HEK293T (cell line): ENCODE data around the gene ACSM5.

ENCODE experiments used
- CTCF ChIA-PET: fragments of 350-600 bp; formaldehyde crosslinking; extraction: SDS; loops from one replicate; lab custom pipeline; 2021; ENCODE audit warnings: antibody characterized with exemption, inconsistent platforms; lab: Yijun Ruan, JAX
- POLR2A ChIA-PET: fragments of 350-600 bp; formaldehyde crosslinking; extraction: SDS; loops from one replicate; lab custom pipeline; 2020; ENCODE audit warnings: antibody characterized with exemption, inconsistent platforms; lab: Yijun Ruan, JAX
- DNase-seq: peaks from one replicate; pipeline ENCODE4 v3.0.0; 2012; ENCODE audit warnings: mixed read lengths; ENCODE audit errors: extremely low spot score
- ARNT ChIP-seq: fragments of 450-650 bp; IDR thresholded peaks from 2 replicates; pipeline ENCODE4 v1.6.1; 2017; ENCODE audit warnings: mild to moderate bottlenecking
- BHLHE40 ChIP-seq: fragments of 450-650 bp; IDR thresholded peaks from 2 replicates; pipeline ENCODE4 v1.6.1; 2016; ENCODE audit warnings: mild to moderate bottlenecking, moderate library complexity, borderline replicate concordance
- CTBP1 ChIP-seq: fragments of 450-650 bp; IDR thresholded peaks from 2 replicates; pipeline ENCODE4 v1.6.1; 2016; ENCODE audit warnings: borderline replicate concordance
- ELF4 ChIP-seq: fragments of 450-650 bp; IDR thresholded peaks from 2 replicates; pipeline ENCODE4 v1.6.1; 2017; ENCODE audit warnings: antibody characterized with exemption
- FOXA1 ChIP-seq: fragments of 450-650 bp; IDR thresholded peaks from 2 replicates; pipeline ENCODE4 v1.6.1; 2016; ENCODE audit warnings: mild to moderate bottlenecking
- FOXK2 ChIP-seq: fragments of 450-650 bp; IDR thresholded peaks from 2 replicates; pipeline ENCODE4 v1.6.1; 2016; ENCODE audit warnings: mild to moderate bottlenecking
- FOXM1 ChIP-seq: fragments of 450-650 bp; IDR thresholded peaks from 2 replicates; pipeline ENCODE4 v1.6.1; 2017; ENCODE audit warnings: mild to moderate bottlenecking, borderline replicate concordance
- HDGF ChIP-seq: fragments of 450-650 bp; IDR thresholded peaks from 2 replicates; pipeline ENCODE4 v1.6.1; 2017; ENCODE audit warnings: antibody characterized with exemption, borderline replicate concordance
- L3MBTL2 ChIP-seq: fragments of 450-650 bp; conservative IDR thresholded peaks from 2 replicates; pipeline ENCODE4 v1.6.1; 2016; ENCODE audit warnings: mild to moderate bottlenecking
- LEF1 ChIP-seq: fragments of 450-650 bp; IDR thresholded peaks from 2 replicates; pipeline ENCODE4 v1.6.1; 2017; ENCODE audit warnings: mild to moderate bottlenecking, borderline replicate concordance
- NFRKB ChIP-seq: fragments of 450-650 bp; IDR thresholded peaks from 2 replicates; pipeline ENCODE4 v1.6.1; 2016; ENCODE audit warnings: mild to moderate bottlenecking, moderate library complexity
- SP1 ChIP-seq: fragments of 450-650 bp; IDR thresholded peaks from 2 replicates; pipeline ENCODE4 v1.6.1; 2017
- SUZ12 ChIP-seq: fragments of 450-650 bp; IDR thresholded peaks from 2 replicates; pipeline ENCODE4 v1.6.1; 2016; ENCODE audit warnings: mild to moderate bottlenecking
- TARDBP ChIP-seq: fragments of 450-650 bp; IDR thresholded peaks from 2 replicates; pipeline ENCODE4 v1.6.1; 2016
- ZNF384 ChIP-seq: fragments of 450-650 bp; IDR thresholded peaks from 2 replicates; pipeline ENCODE4 v1.6.1; 2016
- TF ChIP-seq, protein P1 (sequence below): fragments of 450-650 bp; IDR thresholded peaks from 2 replicates; pipeline ENCODE4 v1.6.1; 2016

The ACSM5 gene, protein sequence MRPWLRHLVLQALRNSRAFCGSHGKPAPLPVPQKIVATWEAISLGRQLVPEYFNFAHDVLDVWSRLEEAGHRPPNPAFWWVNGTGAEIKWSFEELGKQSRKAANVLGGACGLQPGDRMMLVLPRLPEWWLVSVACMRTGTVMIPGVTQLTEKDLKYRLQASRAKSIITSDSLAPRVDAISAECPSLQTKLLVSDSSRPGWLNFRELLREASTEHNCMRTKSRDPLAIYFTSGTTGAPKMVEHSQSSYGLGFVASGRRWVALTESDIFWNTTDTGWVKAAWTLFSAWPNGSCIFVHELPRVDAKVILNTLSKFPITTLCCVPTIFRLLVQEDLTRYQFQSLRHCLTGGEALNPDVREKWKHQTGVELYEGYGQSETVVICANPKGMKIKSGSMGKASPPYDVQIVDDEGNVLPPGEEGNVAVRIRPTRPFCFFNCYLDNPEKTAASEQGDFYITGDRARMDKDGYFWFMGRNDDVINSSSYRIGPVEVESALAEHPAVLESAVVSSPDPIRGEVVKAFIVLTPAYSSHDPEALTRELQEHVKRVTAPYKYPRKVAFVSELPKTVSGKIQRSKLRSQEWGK

DNA sequence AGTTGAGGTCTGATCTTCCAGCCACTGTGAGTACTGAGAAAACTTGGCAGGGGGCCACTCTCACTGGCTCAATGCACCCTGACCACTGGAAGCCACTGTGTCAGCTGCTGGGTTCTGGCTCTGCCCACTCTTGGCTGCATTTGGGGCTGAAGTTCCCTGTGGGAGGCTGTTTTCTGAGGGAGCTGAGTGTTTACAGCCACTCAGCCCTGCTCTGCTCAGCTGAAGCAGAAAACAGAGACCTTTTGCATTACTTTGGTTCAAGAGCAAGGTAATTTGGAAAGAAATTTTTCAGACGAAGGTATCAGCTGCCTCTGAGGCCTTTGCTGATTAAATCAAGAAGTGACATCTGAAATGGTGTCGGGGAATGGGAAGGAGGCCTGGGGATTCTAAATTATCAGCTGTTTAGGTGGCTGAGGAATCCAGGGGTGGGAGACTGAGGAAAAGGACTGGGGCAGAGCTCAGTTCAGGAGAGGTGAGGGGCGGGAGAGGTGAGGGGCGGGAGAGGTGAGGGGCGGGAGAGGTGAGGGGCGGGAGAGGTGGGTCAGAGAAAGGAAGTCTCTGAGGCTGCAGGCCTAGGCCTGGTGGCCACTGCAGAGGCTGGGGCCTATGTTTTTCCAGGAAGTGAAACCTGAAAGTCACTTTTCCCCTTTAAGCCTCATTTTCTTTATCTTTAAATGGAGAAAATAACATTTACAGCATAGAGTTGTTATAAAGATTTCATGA, at the start of gene ACSM5:
TSS of gene ACSM5 (plus strand) at position 137 of the 723 bp plus-strand sequence. CDS start 1,951 bp downstream, outside the sequence.
- ChIA-PET CTCF (no interaction called here), POLR2A (no interaction called here)
- DNase-seq, result no peak
- TF ChIP-seq FOXK2 (no peak), LEF1 (no peak), FOXM1 (no peak), FOXA1 (no peak), NFRKB (no peak), HDGF (no peak), ARNT (no peak), L3MBTL2 (no peak), ZNF384 (no peak), SP1 (no peak)

GRCh38 chr16:20359997-20360396, 49.3 kb upstream of the ACSM5 start:
- peak; percentile 32 for DNase-seq
- ChIA-PET CTCF (interaction anchor here (1.2 to 1.6 kb wide), 2 partner anchors 26 to 453 kb away, joined by 5 to 7 read pairs; no protein-coding TSS in a partner anchor), POLR2A (interaction anchor here (1.3 kb wide), 1 partner anchor 26 kb away, joined by 3 read pairs; no protein-coding TSS in a partner anchor)
- TF ChIP-seq, protein P1, sequence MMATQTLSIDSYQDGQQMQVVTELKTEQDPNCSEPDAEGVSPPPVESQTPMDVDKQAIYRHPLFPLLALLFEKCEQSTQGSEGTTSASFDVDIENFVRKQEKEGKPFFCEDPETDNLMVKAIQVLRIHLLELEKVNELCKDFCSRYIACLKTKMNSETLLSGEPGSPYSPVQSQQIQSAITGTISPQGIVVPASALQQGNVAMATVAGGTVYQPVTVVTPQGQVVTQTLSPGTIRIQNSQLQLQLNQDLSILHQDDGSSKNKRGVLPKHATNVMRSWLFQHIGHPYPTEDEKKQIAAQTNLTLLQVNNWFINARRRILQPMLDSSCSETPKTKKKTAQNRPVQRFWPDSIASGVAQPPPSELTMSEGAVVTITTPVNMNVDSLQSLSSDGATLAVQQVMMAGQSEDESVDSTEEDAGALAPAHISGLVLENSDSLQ, result no peak
- no peak for TF ChIP-seq SUZ12
- TF ChIP-seq TARDBP, result no peak
- no peak for TF ChIP-seq ZNF384
- no peak for TF ChIP-seq ARNT
- no peak for TF ChIP-seq FOXK2
- no peak for TF ChIP-seq SP1
- TF ChIP-seq FOXM1, result no peak
- no peak for TF ChIP-seq L3MBTL2
- no peak for TF ChIP-seq LEF1
- no peak for TF ChIP-seq CTBP1
- TF ChIP-seq NFRKB, result no peak
- TF ChIP-seq BHLHE40, result no peak
- no peak for TF ChIP-seq FOXA1
- no peak for TF ChIP-seq ELF4
- TF ChIP-seq HDGF, result no peak

DNA sequence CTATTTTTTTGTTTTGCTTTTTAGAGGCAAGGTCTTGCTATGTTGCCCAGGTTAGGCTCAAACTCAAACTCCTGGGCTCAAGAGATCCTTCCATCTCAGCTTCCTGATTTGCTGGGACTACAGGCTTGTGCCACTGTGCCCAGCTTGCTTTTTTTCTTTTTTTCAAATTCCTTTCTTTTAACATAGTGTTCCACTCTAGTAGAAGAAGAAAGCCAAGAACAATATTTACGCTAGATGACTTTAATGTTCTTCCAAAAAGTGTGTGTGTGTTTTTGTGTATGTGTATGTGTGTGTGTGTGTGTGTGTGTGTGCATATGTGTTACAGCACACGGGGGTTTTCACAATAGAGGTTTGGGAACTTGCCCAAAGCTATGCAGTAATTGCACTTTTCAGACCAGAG, 46.1 kb upstream of the ACSM5 start:
- no peak for DNase-seq
- CTCF ChIA-PET, result no interaction called here
- TF ChIP-seq L3MBTL2, result no peak
- TF ChIP-seq SP1, result no peak
- TF ChIP-seq ZNF384, result no peak
- TF ChIP-seq FOXA1, result no peak
- no peak for TF ChIP-seq FOXK2
- TF ChIP-seq HDGF, result no peak
- no peak for TF ChIP-seq ELF4
- no peak for TF ChIP-seq SUZ12
- TF ChIP-seq FOXM1, result no peak
- no peak for TF ChIP-seq BHLHE40
- no peak for TF ChIP-seq NFRKB
- TF ChIP-seq ARNT, result no peak
- TF ChIP-seq, protein P1, result no peak
- TF ChIP-seq TARDBP, result no peak
- POLR2A ChIA-PET, result no interaction called here

DNA sequence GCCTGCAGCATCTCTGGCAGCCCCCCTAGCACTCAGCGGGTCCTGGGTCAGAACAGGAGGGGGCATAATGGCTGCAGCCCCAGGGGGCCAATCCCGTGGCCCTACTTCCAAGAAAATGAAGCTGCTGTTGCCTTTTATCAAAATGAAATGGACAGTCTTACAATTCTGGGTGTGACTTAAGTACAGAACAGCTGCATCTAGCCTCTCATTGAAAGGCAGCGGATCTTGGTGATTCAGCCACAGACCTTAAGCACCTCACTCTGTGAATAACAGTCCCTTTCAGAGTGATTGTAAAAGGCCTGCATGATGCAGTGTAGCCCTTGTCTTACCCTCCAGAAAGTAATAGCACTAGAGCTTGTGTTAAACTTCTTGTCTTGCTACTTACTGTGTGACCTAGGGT, 45.3 kb upstream of the ACSM5 start:
- CTCF ChIA-PET, result no interaction called here
- no peak for TF ChIP-seq CTBP1
- TF ChIP-seq FOXK2, result no peak
- no peak for TF ChIP-seq TARDBP
- no peak for TF ChIP-seq FOXA1
- TF ChIP-seq ZNF384, result no peak
- TF ChIP-seq SP1, result no peak
- no peak for TF ChIP-seq HDGF
- TF ChIP-seq L3MBTL2, result no peak
- TF ChIP-seq, protein P1, result no peak
- no peak for TF ChIP-seq FOXM1
- TF ChIP-seq NFRKB, result no peak
- TF ChIP-seq SUZ12, result no peak
- no peak for TF ChIP-seq BHLHE40
- TF ChIP-seq LEF1, result no peak
- no peak for TF ChIP-seq ARNT
- no peak for TF ChIP-seq ELF4
- POLR2A ChIA-PET, result no interaction called here
- no peak for DNase-seq

- DNase-seq, result no peak
- POLR2A ChIA-PET, result no interaction called here
- CTCF ChIA-PET, result interaction anchor here (0.7 to 1.1 kb wide), 2 partner anchors 16 to 663 kb away, joined by 3 to 5 read pairs; no protein-coding TSS in a partner anchor
- no peak for TF ChIP-seq SUZ12
- no peak for TF ChIP-seq TARDBP
Observed at GRCh38 chr16:20369452-20370054, 39.8 kb upstream of the ACSM5 start.
